NOMO-1 treated with DMSO at 0.1 percent for 48 hours (cell line): ENCODE data around the gene FAM20A.

Source experiments
- DNase-seq: peaks from one replicate; lab custom pipeline; 2025; ENCODE audit not compliant: unreplicated experiment; lab: John Stamatoyannopoulos, UW

FAM20A gene

DNA sequence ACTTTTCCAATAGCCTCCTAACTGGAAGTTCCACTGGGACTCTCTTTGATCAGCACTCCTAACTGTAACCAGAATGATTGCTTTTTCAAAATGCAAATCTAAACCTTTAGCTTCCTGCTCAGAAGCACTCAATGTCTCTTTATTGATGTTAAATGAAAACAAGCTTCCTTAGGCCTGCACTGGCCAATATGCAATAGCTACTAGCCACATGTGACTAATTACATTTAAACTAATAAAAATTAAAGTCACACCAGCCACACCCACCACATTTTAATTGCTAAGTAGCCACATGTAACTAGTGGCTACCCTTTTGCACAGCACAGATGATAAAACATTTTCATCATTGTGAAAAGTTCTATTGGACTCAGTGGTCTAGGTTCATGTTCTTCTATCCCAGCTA is 31.8 kb downstream of the FAM20A start:
- DNase-seq = no peak

DNA sequence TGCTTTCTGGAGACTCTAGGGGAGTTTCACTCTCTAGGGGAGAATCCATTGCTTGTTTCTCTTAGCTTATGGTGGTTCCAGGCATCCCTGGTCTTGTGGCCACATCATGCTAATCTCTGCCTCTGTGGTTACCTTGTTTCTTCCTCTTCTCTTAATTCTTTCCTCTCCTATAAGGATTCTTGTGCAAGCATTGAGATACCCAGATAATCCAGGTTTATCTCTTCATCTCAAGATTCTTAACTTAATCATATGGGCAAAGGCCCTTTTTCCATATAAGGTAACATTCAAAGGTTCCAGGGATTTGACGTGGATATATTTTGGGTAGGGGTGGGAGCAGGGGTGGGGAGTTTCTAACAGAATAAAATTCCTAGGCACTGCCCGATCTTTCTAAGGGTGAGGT is 32.6 kb downstream of the FAM20A start:
- DNase-seq = no peak

DNA sequence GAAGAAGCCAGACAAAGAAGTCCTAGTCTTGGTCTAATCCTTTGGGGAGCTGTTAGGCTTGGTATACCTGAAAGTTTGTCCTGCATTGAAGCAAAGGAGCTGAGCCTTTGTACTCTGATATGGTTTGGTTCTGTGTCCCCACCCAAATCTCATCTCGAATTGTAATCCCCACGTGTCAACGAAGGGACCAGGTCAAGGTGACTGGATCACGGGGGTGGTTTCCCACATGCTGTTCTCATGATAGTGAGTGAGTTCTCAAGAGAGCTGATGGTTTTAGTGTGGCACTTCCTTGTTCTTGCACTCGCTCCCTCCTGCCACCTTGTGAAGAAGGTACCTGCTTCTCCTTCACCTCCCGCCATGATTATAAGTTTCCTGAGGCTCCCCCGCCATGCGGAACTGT is 33.6 kb downstream of the FAM20A start:
- no peak for DNase-seq

DNA sequence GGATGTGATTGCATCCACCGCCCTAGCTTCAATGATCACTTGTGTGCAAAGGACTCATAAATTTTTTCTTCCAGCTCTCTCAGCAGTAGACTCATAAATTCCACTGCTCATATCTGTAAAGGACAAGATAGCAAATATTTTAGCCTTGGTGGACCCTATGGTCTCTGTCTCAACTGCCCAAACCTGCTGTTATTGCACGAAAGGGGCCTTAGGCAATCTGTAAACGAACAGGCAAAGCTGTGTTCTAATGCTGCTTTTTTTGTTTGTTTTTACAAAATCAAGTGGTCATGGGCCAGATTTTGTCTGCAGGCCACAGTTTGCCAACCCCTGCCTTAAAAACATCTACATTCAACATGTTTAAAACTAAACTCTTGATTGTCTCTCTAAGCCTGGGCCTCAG is 34.1 kb downstream of the FAM20A start:
- no peak for DNase-seq

DNA sequence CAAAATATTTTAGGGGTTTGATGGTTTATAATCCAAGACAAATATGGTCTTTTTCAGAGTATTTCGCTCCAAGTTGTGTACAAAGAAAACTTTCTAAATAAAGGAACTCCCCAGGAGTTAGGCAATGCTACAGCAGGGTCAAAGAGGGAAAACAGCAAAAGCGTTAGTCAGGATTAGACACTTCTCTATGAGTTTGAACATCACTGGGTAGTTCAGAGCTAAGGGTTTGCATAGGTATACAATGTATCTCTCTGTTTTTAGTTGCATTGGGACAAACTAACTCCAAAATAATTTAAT is 34.8 kb downstream of the FAM20A start:
- DNase-seq = no peak

DNA sequence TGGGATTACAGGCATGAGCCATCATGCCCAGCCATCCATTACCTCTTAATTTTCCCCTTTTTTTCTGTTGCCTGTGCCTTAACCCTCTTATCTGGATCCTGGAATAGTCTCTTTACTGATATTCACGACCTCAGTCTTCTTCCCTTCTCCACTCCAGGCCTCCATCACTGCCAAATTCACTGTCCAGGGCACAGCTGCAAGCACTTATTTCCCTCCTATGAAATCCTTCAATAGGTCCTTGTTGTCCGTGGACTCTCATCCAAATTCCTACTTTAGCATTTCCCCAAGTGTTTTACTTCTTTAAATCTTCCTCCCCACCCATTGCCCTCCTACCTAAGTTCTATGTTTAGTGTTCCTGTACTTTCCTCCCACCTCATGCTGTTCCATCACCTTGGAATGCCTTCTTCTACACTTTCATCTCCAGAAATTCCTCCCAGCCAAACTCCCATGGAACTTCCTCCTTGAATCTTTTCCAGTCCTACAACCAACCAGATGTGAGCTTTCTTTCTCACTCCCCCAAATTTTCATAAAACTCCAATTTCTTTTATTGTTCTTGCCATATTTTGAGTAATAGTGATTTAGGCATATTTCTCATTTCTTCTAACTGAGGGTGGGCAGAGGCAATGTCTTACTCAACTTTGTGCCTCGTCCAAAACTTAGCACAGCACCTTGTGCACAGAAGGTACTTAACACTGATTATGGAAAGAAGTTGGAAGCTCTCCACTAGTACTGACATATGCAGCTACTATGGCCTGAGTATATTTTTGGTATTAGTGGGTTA is 35.3 kb downstream of the FAM20A start:
- DNase-seq = no peak

DNA sequence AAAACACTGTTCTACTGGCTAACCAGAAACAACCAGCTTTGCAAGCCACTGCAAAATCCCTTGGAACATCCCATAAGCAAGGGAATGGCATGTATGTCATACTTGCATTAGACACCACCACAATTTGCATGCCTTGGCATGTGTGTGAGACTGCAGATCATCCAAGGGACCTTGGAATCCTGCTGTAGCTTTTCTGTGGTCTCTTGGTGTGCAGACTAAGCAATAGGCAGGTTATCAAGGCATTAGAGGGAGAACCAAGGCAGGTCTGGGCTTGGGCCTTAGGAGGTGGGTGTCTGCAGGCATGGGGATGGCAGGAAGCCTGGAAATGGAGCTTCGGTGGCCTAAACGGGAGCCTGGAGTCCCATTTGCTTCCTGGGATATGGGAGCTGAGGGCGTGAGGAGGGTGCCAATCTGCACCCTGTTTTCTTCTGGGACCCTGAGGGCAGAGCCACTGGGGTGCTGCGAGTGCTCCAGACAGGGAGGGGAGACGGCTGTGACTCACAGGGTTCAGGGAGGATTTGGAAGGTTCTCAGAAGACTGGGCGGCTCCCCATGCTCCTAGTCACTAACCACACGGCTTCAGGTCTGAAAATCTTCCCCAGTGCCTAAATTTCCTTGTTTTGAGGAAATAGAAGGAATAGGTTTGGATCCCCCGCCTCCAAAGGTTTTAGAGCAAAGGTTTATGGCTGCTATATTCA is 36.6 kb downstream of the FAM20A start:
- no peak for DNase-seq

DNA sequence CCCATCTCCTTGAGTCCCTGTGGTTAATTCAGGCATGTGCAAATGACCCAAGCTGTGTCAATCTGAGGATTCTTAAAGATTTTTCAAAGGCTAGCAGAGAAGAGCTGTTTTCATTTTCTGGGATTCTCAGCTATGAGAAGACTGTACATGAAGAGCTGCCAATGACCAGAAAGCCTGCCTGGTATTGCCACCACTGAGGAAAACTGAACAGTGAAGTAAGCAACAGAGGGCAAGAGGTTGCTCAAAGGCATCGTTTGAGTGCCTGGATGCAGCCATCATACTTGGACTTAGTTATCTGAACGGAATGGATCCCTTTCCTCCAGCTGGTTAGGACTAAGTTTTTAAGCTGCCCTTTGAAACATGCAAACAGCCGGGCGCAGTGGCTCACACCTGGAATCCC is 38.4 kb downstream of the FAM20A start:
- no peak for DNase-seq

DNA sequence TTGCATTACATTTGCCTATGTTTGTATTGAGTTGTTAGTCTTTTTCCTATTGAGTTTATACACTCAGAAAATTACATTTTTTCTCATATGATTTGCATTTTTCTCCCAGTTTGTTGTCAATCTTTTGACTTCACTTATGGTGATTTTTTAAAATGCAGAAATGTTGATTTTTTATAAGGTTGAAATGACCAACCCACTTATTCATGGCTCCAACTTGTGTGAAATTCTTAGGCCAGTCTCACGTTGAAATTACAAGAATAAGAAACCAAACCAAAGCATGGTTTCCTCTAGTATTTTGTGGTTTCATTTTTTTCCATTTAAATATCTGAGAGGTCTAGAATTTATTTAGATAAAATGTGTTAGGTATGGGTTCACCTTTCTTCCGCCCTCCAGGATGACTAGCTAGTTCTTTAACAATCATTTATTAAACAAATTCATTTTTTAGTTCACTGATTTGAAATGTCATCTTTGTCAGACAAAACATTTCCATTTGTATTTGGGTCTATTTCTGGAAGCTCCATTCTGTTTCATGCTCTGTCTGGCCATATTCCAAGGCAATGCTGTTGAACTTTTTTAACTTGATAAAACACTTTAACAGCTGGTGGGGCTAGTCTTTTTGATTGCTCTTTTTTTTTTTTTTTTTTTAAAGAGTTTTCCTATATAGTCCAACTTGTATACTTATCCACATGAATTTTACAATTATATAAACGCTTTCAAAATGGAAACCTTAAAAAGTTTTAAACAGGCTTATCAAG is 40.0 kb downstream of the FAM20A start:
- DNase-seq = no peak

DNA sequence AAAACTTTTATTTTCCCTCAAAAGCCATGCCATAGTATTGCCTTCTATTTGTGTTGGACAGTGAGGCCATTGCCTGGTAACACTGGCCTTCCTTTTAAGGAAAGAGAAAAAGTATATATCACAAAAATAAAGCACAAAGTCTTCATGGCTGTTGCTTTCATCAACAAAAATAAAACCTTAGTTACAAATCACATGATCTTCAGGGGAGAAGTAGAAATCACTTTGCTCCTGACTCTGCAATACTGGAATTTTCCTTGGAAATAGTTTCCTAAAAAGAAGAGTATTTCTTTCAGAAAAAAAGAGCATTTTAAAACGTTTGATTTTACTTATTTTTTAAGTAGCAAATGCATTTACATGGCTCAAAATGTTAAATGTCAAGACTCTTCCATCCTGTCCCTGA is 41.9 kb downstream of the FAM20A start:
- DNase-seq = no peak

DNA sequence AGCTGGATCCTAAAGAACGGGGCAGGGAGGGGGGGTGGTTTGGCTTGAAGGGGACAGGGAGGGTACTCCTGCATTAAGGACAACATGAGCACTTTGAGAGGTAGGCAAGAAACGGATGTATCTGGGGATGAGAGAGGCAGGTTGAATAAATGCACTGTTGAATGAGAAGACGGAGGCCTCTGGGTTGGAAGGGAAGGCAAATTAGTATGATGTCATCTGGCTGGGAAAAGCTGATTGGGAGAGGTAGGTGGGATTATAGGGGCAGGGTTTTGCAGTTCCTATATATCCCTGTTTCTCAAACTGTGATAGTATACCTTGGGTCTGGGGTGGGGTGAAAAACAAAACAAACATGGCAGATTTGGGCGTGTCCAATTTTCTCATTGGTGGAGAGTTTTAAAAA is 44.6 kb downstream of the FAM20A start:
- no peak for DNase-seq

DNA sequence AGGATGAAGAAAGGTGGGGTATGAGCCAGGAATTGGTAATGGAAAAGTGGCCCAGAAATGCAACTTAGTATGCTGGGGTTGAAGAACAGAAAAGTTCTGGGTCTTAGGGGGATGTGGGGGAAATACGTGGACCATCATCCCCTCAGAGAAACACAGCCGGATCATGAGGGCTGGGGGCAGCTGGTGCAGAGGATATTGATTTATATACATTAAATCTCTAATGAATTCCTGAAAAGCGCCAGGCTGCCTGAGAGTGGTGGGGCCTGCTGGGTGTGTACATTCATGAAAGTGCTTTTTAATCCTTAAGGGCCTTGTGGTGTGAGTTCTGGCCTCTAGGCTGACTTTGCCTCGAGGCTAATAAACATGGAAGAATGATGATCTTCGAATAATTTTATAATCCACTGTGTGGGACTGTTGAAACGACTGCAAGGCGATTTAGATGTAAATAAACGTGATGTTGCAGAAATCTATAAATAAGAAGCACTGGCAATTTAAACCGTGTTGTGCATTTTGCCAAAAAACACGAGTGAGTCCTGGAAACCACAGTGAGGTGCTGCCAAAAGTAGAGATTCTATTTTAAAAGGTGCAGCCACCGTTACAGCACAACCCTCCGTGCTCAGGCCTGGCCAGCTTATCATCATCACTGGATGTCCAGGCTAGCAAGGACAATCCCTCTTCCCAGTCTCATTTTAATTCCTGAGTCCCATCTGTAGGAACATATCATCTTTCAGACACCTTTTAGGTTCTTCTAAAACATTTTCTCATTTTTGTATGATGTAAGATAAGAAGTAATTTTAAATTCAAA is 56.9 kb downstream of the FAM20A start:
- DNase-seq = no peak

DNA sequence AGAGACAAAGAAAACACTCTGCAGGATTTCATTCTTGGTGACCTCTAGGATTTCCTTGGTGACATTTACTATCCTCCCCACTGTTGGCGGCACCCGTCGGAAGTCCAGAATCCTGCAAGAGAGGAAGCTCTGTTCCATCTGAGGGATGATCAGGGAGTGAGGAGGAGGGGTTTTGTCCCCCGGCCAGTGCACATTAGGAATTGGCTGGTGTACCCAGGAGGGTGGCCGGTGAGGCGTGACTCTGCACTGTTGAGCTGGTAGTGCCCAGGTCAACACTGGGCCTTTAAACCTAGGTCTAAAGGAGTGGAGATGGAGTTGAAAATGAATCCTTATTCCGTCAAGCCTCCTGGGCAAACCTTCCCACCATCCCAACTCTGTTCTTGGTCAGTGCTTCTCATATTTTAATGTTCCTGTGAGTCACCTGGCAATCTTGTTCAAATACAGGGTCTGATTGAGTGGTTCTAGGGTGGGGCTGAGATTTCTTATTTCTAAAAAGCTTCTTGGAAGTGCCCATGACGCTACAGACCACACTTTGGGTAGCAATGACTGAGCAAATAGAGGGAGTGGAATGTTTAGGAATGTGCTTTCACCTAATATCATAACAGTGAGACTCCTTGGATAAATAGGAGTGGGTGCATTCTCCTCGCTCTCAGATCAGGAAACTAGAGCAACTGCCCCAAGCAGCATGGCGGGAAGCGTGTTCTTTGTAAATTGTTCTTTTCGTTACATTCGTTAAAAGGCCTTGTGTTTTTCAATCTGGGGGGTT is 58.3 kb downstream of the FAM20A start:
- no peak for DNase-seq

DNA sequence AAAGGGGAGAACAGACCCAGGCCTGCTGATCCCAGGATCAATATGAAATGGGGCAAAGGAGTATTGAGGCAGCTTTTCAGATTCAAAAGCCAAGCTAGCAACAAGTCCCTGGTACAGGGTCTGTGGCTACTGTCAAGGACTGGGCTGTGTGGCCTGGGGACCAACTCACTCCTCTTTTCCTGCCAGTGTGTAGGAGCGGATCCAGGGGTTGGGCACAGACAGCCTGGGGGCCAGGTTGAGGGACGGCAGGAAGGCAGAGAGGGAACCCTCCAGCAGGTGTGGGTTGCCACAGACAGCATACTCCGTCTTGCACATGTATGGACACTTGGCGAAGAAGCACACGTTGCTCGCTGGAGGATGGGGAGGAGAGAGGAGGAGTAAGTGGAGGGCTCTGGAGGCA is 59.4 kb downstream of the FAM20A start:
- no peak for DNase-seq

DNA sequence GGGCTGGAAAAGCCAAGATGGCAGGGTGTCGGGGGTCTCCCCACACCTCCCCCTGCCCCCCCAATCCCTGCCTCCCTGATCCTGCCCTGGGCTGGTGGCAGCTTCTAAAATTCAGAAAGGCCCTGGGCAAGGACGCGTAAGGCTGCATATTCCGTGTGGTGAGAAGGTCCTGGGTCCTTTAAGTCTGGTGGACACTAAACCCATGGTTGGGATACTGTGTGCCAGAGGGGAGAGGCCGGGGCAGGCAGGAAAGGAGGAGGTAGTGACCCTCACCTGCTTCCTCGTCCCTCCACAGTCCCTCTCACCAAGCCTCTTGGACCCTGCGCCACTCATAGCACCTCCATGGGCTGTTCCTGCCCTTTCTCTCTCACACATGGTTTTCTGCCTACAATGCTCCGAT is 60.2 kb downstream of the FAM20A start:
- no peak for DNase-seq

DNA sequence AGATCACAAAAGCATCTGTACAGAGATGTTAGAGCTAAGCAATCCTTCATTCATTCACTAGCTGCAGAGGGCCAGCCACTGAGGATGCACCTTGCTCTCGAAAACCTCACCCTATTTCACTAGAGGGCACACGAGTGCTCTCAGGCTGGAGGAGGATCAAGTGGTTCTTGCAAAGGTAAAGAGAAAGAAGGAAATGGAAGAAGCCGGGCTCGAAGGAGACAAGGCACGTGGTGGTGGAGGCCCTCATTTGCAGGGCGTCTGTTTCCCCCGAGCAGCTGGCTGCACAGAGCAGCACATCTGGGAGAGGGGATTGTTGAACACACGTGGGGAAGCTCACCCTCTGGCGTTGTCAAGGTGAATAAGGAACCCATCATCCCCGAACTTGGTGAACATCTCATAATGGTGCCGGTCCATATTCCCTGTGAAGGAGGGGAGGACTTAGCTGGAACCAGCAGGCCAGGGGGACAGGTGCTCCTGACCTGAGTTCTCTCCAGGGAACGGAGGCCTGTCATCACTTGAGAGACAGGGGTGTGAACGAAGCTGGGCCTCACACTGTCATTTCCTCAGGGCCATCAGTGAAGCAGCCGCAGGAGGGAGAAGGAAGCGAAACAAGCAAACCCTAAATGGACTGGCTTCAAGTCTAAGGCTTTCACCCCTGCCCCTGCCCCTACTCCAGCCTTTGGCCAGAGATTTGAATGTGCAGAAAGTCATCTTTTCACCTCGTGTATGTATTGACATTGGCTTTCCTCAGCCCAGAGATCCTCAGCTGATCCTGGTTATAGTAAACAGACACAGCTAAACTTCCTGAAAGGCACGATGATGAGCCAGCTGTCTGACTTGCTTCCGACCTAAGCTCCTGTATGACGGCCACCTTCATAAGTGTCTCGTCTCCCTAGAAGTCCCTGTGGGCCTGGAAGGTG is 61.4 kb downstream of the FAM20A start:
- DNase-seq = peak; percentile 82

DNA sequence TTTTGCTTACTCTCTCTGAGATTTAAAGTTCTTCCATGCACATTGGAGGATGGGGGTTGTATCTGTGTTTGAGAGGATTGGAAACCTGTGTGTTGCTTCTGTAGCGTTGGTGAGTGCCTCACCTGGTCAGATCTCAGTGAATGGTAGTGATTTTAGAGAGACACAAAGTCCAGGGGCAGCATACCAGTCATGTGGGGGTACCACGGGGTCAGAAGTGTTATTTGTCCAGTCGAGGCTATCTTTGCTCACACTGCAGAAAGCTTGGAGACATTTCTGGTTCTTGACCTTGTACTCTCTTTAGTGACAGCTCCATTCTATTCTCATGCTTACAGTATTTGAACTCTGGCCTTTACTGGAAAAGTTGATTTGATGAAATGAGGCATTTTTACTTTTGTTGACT is 65.2 kb downstream of the FAM20A start:
- DNase-seq = no peak

DNA sequence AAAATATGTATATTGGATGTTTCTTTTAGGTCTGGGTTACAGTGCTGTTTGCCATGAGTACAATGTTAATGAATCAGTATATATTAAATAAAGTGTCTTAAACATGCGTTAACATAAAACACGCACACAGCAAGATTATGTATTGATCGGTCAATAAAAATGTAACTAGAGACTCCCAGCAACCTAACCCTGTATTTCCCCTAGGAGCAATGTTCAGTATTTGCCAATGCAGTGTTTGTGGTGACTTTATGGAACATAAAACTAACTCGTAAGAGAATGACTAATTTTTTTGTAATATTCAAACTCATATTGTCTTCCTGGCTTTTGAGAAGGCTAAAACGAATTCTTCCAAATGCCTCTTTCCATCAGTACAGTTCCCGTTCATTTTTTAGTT is 66.5 kb downstream of the FAM20A start:
- DNase-seq = no peak

DNA sequence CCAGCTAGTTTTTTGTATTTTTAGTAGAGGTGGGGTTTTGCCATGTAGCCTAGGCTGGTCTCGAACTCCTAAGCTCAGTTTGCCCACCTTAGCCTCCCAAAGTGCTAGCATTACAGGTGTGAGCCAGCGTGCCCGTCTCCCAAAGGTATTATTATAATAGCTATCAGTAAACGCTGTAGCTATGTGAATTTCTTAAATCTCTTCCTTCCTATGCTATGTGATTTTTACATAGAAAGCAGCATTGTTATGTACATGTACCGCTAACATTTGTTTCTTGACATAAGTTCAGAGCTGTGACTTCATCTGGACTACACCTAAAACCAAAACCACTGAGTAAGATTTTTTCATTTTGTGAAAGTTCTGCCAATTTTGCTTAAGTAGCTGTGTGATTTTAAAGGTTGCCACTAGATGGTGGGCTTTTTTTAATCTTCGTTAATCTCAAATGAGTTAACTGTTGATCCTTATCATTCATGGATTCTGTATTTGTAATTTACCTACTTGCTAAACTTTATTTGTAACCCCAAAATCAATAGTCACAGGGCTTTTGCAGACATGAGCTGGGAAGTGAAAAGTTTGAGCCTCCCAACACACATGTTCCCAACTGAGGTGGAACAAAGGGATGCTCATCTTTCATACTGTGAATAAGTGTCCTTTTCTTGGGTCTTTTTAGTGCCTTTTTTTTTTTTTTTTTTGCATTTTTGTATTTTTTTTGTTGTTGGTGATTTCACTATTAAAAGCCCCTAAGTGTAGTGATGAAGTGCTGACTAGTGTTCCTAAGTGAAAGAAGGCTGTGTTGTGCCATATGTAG is 67.1 kb downstream of the FAM20A start:
- DNase-seq = no peak
